Measurements from ENCODE around the gene HSPA1B.

HSPA1B gene

DNA sequence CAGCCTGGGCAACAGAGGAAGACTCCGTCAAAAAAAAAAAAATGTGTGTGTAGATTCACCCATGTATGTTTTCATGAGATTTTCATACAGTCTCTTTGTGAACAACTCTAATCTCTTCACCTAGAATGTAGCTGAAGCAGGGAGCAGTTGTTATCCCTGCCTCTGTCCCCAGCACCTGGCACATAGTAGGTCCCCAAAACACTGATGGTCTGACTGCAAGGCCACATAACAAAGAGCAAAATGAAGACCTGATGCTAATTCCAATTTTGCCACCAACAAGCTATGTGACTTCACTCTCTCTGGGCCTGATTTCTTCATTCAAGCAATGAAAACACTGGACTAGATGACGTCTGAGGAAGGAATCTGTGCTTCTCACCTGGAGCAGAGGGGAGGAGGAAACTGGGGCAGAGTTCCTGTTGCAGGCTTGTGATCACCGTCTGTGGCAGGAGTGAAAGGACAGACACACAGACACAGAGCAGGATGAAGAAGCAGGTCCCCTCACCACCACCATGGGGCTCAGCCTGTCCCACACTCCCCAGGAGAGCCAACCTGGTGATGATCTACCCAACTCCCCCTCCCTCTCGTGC is 46.6 kb downstream of the HSPA1B start:
- CTCF ChIA-PET = interaction anchor here (0.7 to 4.3 kb wide), 3 partner anchors 15 to 193 kb away, joined by 3 to 44 read pairs (median 5); partner anchors contain the start of gene LY6G5C
- no peak overlapping the region for H3K4me3 ChIP-seq (ENCODE audit: low read depth, low read length)
- POLR2A ChIA-PET = no interaction called here
- TF ChIP-seq, protein P1, sequence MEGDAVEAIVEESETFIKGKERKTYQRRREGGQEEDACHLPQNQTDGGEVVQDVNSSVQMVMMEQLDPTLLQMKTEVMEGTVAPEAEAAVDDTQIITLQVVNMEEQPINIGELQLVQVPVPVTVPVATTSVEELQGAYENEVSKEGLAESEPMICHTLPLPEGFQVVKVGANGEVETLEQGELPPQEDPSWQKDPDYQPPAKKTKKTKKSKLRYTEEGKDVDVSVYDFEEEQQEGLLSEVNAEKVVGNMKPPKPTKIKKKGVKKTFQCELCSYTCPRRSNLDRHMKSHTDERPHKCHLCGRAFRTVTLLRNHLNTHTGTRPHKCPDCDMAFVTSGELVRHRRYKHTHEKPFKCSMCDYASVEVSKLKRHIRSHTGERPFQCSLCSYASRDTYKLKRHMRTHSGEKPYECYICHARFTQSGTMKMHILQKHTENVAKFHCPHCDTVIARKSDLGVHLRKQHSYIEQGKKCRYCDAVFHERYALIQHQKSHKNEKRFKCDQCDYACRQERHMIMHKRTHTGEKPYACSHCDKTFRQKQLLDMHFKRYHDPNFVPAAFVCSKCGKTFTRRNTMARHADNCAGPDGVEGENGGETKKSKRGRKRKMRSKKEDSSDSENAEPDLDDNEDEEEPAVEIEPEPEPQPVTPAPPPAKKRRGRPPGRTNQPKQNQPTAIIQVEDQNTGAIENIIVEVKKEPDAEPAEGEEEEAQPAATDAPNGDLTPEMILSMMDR (IDR thresholded peaks at IDR 0.05; ENCODE audit: insufficient read depth, low read length, missing control alignments) = no peak
- DNase-seq (ENCODE audit: low read depth, low spot score) = no peak

DNA sequence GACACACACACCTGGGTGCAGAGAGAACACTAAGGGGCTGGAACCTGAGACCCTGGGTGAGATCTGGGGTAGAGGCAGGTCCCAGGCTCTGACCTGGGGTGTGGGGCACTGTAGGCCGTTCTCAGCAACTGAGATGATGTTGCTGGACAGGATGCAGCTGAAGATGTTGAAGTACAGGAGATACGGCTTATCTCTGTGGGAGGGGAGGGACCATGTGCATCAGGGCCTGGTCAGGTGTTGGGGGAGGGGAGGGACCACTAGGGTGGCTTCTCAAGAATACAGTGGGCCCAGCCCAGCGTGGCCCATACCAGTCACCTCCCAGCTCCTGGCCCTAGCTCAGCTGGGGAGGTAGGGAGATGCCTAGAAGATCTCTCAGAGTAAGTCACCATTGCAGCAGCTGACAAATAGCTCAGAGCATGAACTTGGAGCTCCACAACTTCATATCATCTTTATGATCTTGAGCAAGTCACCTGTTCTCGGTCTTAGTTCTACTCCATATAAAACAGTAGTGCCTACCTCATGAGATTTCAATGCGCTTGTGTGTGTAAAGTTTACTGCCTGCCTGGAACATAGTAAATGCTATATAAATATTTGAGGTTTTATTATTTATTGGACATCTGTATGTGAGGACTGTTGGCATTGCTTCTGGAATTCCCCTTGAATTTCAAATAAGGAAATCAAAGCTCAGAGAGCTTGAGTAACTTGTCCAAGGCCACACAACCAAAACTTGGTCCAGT is 47.5 kb downstream of the HSPA1B start:
- ChIA-PET CTCF (interaction anchor here (0.7 to 4.3 kb wide), 6 partner anchors 9 to 329 kb away, joined by 3 to 44 read pairs (median 6); partner anchors contain the start of gene ATP6V1G2), POLR2A (no interaction called here)
- no peak overlapping the region for H3K4me3 ChIP-seq (ENCODE audit: low read depth, low read length)
- peak; percentile 21 for DNase-seq (ENCODE audit: low read depth, low spot score)
- TF ChIP-seq, protein P1 (IDR thresholded peaks at IDR 0.05; ENCODE audit: insufficient read depth, low read length, missing control alignments) = no peak

DNA sequence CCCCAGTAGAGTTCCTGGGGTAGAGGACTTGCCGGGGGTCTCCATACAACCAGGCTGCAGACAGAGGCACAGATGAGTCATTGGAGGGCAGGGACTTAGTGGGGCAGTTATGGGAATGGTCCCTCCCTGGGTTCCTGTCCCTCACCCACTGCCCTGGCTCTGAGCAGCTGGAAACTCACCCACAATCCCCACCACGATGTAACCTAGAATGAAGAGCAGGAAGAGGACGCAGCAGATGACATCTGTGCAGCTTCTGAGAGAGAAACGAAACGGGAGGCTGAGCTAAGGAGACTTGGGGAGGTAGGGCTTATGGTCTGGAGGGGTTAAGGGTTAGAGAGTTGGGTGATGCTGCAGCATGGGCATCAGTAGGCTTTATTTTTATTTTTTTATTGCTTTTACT is 48.3 kb downstream of the HSPA1B start:
- POLR2A ChIA-PET = no interaction called here
- CTCF ChIA-PET = interaction anchor here (0.7 to 4.3 kb wide), 6 partner anchors 9 to 330 kb away, joined by 3 to 44 read pairs (median 5); partner anchors contain the start of gene ATP6V1G2
- no peak overlapping the region for H3K4me3 ChIP-seq (ENCODE audit: low read depth, low read length)
- DNase-seq (ENCODE audit: low read depth, low spot score) = no peak
- TF ChIP-seq, protein P1 (IDR thresholded peaks at IDR 0.05; ENCODE audit: insufficient read depth, low read length, missing control alignments) = no peak

DNA sequence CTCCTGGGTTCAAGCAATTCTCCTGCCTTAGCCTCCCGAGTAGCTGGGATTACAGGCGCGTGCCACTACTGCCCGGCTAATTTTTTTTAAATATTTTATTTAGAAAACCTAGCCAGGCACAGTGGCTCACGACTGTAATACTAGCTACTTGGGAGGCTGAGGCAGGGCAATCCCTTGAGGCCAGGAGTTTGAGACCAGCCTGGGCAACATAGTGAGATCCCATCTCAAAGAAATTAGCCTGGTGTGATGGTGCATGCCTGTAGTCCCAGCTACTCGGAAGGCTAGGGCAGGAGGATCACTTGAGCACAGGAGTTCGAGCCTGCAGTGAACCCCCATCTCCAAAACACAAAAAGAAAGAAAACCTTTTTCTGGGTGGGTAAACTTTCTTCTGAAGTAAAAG is 48.8 kb downstream of the HSPA1B start:
- TF ChIP-seq, protein P1 (IDR thresholded peaks at IDR 0.05; ENCODE audit: insufficient read depth, low read length, missing control alignments) = no peak
- POLR2A ChIA-PET = no interaction called here
- CTCF ChIA-PET = interaction anchor here (0.9 to 4.3 kb wide), 5 partner anchors 8 to 330 kb away, joined by 3 to 44 read pairs (median 6); partner anchors contain the start of gene ATP6V1G2
- no peak for DNase-seq (ENCODE audit: low read depth, low spot score)
- H3K4me3 ChIP-seq (ENCODE audit: low read depth, low read length) = no peak overlapping the region

DNA sequence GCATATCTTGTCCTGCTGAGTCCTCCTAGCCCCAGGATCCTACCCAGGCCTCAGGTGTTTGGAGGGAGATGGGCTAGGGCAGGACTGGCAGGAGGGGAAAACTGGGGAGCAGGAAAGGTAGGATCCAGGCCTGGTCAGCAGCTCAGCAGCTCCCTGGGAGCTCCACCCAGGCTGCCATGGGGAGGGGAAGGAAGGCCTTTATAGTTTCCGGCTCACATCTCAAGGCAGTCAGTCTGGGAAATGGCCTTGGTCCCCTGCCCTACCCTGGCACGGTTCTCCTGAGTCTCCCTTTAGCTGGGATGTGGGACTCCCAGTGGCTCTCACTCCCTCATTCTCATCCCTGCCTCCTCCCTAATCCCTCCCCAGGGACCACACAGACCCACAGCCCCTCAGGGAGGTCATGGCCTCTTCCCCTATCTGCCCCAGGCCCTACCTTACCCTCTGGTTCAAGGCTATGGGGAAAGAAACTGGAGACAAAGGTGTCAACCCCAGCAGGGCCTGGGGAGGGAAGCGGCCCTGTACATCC is 49.6 kb downstream of the HSPA1B start:
- TF ChIP-seq, protein P1 (IDR thresholded peaks at IDR 0.05; ENCODE audit: insufficient read depth, low read length, missing control alignments) = no peak
- ChIA-PET CTCF (interaction anchor here (4.3 kb wide), 1 partner anchor 12 kb away, joined by 44 read pairs; no protein-coding TSS in a partner anchor), POLR2A (no interaction called here)
- no peak overlapping the region for H3K4me3 ChIP-seq (ENCODE audit: low read depth, low read length)
- no peak for DNase-seq (ENCODE audit: low read depth, low spot score)

DNA sequence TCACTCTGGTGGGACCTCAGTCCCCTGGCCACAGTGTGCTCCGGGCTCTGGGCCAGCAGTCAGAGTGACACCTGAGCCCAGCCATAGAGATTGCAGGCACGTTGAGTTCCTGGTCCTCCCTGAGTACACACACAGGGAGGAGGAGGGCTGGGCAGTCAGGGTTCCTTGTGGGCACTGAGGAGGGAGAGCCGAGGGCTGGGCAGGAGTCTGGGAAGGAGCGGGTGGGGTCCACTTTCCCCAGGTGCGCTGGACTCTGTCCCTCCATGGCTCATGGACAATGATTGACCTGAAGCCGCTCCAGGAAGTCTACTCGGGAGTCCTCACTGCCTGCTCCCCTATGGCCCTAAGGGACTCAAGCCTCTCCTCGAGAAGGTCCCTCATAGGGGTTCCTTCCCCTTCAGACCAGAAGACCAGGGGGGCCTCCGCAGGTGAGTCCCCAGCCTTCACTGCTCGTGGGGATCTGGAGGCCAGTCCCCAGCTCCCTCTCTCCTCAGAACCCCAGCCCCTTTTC is 50.2 kb downstream of the HSPA1B start:
- CTCF ChIA-PET = interaction anchor here (4.3 kb wide), 1 partner anchor 11 kb away, joined by 44 read pairs; no protein-coding TSS in a partner anchor
- TF ChIP-seq, protein P1 (IDR thresholded peaks at IDR 0.05; ENCODE audit: insufficient read depth, low read length, missing control alignments) = no peak
- POLR2A ChIA-PET = no interaction called here
- DNase-seq (ENCODE audit: low read depth, low spot score) = no peak
- no peak overlapping the region for H3K4me3 ChIP-seq (ENCODE audit: low read depth, low read length)
